ENCODE results near the gene HECW1.
A peak's percentile ranks its signal among the peaks of the same experiment; 100 is the strongest.
"Not testable (repeated sequence)": the region's sequence is repeated elsewhere in the genome, so short reads cannot be mapped to it uniquely, and the experiment has no call there.

The HECW1 gene

GRCh38 chr7:43112459-43112940 is at the start of gene HECW1:
Gene HECW1 (plus strand): TSS chr7:43112647. CDS start chr7:43243906, 131,259 bp downstream.
- DNase-seq: no peak

- no peak for DNase-seq
Observed at GRCh38 chr7:43071604-43072003, 40.8 kb upstream of the HECW1 start.

GRCh38 chr7:43072530-43072929 is 39.9 kb upstream of the HECW1 start:
- no peak for DNase-seq

GRCh38 chr7:43073811-43074210 is 38.6 kb upstream of the HECW1 start:
- not testable (repeated sequence) for DNase-seq

GRCh38 chr7:43076189-43076605 is 36.2 kb upstream of the HECW1 start:
- peak; percentile 19 for DNase-seq

- DNase-seq: no peak
Observed at GRCh38 chr7:43076606-43077005, 35.8 kb upstream of the HECW1 start.

DNA sequence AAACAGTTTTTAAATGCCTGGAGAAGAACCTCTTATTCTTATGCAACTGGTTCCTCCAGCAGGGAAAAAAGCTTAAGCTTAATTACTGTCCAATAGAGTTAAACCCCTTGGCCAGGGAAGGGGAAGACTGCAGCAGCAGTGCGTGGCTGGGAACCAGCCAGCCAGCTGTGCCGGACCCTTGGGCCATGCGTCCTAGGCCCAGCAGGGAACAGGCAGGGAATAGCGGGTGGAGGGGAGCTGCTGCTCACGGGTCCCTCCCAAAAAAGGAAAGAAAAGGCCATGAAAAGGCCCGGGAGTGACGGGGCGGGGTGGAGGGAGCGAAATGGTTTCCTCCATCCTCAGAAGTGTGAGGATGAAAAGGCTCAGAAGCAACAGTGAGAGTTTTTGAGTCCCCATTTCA is 35.2 kb upstream of the HECW1 start:
- DNase-seq: no peak

GRCh38 chr7:43077732-43078391 is 34.6 kb upstream of the HECW1 start:
- no peak for DNase-seq

DNA sequence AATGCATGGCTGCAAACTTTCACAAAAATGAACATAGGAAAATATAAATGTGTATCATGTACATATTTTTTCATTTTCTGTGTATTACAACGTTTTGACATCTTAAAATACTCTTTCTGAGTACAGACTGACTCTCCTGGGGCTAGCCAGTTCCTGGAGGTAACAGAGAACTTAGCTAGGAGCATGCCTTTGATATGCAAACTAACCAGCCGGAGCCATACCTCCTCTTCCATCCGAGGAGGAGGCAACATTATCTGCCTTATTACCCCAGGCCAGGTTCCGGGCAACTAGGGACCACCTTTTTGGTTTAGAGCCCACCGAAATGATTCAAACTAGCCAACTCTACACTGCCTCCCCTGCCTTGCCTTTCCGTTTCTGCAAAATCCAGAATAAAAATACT is 33.7 kb upstream of the HECW1 start:
- no peak for DNase-seq

DNA sequence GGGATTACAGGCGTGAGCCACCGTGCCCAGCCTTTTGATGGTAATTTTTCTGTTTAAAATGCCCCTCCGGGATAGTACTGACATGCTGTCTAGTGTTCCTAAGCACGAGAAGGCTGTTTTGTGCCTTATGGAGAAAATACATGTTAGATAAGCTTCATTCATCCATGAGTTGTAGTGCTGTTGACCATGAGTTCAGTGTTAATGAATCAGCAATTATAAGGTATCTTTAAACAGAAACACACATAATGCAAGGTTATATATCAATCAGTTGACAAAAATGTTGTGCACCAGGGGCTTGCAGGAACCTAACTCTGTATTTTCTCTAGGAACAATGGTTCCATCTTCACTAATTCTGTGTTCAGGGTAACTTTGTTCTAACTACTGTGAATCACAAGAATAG is 30.8 kb upstream of the HECW1 start:
- DNase-seq: no peak

- DNase-seq: no peak
Observed at GRCh38 chr7:43083106-43083505, 29.3 kb upstream of the HECW1 start.

GRCh38 chr7:43085017-43085416 is 27.4 kb upstream of the HECW1 start:
- DNase-seq: no peak

DNA sequence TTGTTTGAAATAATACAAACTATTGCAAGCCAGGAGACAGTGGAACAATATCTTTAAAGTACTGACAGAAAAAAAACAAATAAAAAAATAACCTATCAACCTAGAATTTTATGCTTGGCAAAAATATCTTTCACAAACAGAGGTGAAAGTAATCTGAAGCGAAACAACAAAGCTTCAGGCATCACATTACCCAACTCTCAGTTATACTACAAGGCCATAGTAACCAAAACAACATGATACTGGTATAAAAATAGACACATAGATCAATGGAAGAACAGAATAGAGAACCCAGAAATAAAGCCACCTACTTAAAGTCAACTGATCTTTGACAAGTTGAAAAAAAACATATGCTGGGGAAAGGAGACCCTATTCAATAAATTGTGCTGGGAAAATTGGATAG is 26.5 kb upstream of the HECW1 start:
- DNase-seq: no peak

DNA sequence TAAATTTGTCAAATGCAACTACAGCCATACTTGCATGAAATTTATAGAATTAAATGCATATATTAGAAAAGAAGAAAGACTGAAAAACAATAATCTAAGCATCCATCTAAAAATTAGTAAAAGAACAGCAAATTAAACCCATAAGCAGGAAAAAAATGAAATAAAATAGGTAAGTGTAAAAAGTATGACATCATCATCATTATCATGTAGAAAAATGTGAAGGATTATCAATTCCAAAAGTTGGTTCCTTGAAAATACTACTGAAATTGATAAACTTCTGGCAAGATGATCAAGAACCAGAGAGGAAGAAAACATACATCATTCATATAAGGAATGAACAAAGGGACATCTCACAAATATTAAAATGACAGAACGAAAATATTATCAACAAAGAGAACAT is 19.6 kb upstream of the HECW1 start:
- DNase-seq: no peak

GRCh38 chr7:43096875-43097274 is 15.6 kb upstream of the HECW1 start:
- no peak for DNase-seq

- DNase-seq: no peak
Observed at GRCh38 chr7:43099750-43100149, 12.7 kb upstream of the HECW1 start.

DNA sequence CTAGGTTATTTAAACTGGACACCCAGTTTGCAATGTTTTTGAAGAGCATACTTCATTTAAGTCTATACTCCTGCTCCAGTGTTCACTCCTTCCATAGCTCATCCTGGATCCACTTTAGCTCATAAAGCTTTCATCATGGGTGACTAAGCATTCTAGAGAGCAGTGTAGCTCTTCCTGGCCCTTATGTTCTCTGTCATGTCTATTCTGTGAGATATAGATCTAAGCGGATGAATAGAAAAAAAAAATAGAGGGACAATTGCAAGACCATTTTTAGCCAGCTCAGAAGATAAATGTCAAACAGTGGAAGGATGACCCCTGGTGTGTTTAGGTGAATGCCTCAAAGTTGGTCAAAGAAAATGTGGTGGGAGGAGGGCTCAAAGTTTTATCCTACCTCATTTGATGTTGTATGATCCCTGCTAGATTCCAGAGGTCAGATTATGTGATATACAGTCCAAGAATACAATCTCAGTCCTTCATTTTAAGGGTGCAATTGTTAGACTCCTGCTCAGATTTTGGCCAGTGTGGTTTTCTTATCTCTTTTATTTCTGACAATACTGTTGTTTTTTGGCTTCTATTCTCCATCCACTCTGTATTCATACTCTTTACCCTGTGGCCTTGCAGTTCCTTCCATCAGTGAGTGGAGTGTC is 7.5 kb upstream of the HECW1 start:
- DNase-seq: no peak

GRCh38 chr7:43105521-43106120 is 6.8 kb upstream of the HECW1 start:
- peak; percentile 24 for DNase-seq

- DNase-seq: no peak
Observed at GRCh38 chr7:43108255-43109011, 4.0 kb upstream of the HECW1 start.

DNA sequence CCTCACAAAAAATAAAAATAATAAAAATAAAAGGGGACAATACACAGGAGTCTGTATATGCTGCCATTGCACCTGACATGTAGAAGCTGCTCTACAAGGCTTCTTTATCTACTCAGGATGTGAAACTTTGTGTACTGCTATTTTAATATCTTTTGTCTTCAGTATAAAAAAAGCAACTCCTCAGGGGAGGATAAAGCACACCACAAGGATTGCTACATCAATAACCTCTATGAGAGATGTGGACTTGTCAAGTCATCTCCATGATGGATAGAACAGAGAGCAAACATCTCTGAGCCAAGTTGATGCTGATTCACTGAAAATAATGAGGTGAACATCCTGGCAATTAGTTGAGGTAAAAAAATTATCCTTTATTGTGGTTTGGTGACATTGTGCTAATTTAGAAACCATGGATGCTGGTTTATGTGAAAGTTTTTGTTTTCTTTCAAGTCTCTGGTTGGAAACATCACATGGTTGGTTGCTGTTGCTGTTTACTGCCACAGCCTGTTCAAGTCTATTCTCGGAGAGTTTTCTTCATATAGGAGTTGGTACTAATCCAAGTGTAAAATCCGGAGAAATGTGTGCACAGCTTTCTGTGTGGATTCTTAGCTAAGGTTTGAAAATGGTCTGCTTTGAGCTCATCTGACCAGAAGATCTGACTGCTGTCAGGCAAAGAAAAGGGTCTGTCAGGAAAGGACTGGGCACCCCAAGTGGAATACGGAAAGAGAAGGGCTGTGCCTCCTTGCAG is 1.5 kb upstream of the HECW1 start:
- no peak for DNase-seq

DNA sequence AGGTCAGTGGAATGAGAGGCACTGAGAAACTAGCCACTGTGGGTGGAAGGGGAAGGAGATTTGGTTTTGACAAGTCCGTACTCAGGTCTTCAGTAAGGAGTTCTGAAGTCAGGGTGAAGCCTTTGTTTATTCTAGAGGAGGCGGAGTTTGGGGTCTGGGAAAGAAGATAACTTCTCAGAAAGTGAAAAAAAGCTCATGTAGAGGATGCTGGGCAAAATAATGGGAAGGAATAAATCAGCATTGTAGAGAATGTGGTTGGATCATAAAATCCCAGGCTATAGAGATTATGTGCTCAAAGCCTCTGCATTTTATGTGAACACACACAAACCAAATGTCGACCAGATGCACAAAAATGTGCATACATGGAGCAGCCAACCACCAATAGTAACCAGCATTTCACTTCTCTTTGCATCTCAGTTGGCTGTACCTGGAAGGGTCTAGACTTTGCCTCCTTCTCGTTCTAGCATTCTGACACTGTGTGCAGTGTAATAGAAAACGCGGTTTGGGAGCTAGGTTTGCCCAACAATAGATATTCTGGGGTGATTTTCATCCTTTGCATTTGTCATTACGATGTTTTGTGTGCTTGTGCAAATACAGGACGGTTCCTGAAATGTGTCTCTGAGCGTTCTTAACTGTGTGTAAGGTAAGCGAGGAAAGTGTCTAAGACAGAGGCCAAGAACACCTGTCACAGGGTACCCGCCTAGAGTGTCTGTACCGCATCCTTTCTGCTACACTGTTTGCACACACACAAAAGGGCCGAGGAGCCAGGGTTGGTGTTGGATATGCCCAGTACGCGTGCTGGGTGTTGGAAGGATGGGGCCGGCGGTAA is 603 bp upstream of the HECW1 start:
- DNase-seq: no peak
